ENCODE results near the gene CFAP45.

Gene CFAP45

DNA sequence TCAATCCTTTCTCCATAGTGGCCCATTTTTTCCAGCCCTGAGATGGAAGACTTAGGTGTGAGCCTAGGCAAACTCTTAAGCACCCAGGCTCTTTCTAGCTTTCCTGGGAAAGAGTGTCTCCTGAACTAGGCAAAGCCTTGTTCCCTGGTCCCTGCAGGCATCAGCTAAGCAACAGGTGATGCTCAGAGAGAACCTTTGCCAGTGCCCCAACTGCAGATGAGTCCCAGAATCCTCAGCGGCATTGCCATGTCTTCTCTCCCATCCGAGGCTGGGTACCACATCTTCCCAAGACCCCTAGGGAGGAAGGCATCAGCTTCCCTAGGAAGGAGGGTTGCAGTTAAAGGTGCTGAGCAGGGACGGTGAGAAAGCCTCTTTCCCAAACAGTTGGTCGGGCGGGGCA is 29.3 kb downstream of the CFAP45 start:
- DNase-seq, result no peak

DNA sequence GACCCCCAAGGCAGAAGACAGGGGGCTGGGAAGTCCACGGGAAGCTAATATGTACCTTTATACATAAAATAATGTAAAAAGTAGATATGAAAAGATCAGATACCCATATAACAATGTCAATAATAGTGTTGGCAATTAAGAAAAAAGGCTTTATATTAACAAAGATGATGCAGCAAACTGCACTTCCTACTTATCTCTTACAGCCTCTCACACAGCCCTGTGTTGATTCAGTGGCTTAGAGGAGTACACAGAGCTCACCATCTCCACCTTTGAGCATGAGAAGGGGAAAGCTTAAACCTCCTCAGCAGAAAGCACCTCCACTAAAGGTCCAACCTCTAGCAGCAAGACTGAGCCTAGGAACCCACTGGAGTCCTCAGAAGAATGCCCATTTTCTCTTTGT is 30.4 kb downstream of the CFAP45 start:
- no peak for DNase-seq

DNA sequence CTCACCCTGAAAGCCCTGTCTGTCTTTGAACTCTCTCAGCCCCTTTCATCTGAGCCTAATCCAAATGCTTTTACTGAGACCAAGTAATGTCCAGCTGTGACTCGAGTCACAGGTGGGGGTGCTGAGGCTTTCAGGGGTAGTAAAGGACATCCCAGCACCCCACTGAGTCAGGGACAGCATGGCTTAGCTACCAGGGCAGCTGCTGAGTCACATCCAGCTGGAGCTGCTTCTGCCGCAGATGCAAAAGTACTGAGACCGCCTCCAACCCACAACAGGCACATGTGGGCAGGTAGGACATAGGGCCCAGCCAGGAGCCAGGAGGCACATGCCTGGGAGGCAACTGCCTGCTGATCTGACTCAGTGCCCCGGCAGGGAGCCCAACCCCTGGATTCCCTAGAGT is 30.8 kb downstream of the CFAP45 start:
- peak; percentile 7 for DNase-seq

DNA sequence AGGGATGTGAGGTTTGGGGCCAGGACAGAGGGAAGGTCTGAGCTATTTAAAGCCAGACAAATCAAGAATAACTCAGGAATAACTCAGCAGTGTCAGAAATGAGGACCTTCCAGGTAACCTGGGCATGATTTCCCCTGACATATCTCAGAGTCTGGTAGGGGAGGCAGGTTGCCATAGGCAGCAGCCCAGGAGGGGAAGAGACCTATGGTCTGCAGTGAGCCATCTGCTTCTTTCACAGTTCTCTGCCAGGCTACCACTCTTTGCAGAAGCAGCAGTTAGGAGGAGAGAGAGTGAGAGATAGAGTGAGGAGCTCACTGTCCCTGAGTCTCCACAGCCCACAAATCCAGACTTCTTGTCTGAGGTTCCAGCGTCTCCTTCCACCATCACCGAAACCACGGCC is 31.2 kb downstream of the CFAP45 start:
- no peak for DNase-seq

DNA sequence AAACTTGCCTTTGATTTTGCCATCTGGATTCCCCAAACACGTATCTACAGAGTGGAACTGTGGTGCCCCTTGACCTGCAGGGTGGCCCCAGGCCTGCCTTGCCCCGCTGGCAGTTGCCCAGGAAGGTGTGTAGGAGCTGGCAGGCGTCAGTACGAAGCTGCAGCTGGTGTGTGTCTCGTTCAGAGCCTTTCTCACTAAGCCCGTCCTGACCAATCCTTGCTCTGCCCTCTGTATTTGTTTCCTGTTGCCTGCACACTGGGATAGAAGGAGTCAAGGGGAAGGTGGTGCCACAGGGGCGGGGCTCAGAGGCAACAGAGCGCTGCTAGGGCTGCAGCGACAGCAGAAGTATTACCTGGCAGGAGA is 32.3 kb downstream of the CFAP45 start:
- no peak for DNase-seq

DNA sequence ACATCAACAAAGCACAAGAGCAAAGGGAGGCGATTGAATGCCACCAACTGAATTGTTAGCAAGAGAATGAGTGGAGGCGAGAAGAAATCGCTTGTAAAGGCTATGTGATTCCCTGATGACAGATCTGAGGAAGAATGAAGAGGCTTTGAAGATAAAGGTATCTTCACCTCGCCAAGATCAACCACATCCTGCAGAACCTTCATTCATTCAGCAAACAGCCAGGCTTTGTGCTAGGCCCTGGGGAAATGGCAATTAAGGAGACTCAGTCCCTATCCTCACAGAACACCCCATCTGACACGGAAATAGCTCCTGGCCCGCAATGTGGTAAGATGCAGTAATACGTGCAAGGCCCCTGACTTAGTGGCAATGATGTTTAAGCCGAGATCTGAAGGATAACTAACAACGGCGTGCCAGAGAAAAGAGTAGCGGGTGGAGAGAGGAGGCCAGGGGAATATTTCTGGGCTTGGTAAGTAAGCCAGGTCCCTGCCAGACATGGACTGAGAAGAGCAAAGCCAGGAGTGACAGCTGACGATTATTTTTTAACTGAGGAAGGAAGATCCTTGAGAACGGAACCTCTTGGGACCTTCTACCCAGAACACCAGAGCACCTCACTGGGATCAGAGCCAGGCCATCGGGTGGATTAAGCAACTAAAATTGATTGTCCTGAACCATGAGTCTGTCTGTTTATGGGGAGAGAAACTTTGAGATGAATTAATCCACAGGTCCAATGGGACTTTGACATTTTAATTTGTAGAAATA is 32.9 kb downstream of the CFAP45 start:
- DNase-seq, result no peak

DNA sequence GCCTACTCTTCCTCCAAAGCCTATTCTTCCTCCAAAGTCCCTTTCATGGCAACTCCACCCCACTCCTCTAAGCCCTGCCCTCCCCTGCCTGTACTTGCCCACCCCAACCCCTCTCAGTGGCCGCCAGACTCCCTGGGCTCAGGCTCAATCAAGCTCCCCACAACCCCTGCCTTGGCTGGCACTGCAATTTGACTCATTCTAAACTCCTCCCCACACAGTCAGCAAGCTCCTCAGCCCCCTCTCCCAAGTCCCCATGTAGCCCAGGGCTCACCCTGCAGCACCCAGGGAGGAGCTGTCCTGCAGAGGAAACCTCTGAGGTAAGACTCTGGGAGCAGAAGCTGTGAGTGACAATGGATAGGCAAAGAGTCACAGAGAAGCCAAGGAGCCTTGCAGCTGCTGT is 33.9 kb downstream of the CFAP45 start:
- DNase-seq, result no peak

DNA sequence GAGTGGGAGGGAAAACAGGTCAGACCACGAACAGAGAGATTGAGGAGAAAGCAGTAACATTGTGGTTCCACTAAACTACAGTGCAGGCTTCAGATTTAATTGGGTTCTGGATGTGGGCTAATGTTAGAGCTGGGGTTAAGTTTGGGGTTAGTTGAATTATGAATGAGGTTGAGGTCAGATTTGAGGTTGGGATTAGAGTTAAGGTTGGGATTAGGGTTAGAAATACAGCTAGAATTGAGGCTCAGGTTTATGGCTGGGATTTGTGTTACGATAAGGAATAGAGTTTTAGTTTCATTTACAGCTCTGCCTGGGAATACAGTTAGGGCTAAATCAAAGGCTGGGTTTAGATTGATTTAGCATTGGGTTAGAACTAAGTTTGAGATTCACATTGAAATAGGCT is 35.7 kb downstream of the CFAP45 start:
- DNase-seq, result no peak

DNA sequence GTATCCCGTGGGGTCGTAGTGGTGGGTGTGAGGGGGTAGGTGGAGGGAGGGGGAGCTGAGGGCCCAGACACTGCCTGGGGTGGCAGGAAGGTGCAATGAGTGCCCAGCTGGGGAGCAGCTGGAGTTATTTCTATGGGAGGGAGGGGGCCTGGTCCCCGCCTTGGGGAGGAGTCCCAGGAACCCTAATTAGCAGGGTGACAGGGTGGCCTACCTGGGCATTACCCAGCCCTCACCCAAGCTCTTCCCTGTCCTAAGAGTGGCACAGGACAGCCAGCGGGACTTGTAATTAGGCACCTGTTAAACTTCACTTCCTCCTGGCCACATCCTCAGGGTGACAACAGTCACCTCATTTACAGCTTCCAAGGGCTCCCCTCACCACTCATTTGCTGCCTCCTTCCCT is 37.4 kb downstream of the CFAP45 start, which contains the start of gene VSIG8:
Gene VSIG8 (minus strand): TSS at position 101 of the 400 bp plus-strand sequence. CDS start 136 bp downstream, outside the sequence.
- no peak for DNase-seq

DNA sequence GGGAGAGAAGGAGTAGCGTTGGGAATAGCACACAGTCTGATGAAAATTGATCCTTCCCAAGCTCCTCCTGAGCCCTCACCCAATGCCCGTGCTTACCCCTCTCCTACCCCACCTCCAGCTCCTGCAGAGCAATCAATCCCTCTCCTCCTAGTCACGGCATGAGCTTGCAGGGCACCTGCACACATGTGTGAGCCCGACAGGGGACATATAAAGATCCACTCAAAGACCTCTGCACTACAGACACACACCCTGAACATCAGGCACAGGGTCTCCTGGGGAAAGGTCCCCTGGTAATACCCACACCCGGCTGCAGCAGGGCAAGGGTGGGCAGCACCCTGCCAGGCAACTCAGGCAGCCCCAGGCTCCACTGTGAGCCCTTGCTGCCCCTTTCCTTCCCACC is 37.9 kb downstream of the CFAP45 start:
- DNase-seq, result no peak

DNA sequence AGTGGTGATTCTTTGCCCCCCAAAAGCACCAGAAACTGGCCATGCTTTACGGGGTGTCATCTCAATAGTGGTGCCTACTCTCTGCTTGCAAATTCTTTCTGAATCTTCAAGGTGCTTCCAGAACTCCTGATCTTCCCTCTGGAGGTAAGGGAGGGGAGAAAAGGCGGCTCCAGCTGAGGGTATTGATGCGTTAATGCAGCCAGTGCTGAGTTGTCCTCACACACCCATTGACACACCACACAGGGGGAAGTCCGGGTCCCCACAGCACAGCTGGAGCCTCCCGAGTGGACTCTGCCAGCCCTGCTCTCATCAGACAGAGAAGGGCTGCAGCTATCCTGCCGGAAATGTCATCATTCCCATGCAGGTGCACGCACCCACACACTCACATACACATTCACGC is 38.7 kb downstream of the CFAP45 start:
- no peak for DNase-seq

DNA sequence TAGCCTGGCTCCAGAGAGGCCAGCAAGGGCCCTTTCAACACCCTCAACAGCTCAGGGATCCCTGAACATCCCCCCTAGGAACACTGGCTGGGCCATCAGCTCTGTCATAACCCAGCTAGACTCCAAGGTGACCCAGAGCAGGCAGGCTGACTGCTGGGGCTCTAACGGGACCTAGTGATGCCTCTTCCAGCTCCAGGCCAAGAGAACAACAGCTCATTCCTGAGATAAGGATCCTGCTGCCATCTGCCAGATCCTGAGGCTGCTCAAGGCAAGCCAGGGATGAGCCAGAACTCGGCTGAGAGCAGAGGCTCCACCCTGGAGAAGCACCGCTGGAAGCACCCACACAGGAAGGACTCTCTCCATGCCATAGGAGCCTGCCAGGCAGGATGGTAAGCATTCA is 39.5 kb downstream of the CFAP45 start:
- no peak for DNase-seq

DNA sequence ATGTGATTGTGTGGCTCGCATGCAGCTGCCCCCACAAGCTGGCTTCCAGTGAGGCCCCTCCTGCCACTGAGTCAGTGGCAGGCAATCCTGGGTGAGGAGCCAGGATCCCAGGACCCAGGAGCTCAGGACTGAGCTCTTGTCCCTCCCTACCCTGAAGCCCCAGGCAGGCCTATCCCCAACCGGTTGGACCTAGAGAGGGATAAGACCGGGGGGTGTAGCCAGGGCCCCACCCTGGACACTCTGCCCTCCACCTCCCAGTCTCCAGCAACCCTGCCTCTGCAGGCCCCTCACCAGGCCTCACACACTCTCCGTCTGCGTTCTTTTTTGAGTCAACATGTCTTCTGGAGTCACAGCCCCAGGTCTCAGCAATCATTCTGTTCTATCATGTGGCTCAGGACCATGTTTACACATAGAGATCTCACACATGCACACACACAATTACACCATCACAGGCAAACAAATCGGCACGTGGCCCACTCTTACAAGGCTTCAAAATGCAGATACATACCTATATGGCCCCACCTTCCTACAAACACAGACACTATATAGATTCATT is 40.1 kb downstream of the CFAP45 start:
- DNase-seq, result no peak

DNA sequence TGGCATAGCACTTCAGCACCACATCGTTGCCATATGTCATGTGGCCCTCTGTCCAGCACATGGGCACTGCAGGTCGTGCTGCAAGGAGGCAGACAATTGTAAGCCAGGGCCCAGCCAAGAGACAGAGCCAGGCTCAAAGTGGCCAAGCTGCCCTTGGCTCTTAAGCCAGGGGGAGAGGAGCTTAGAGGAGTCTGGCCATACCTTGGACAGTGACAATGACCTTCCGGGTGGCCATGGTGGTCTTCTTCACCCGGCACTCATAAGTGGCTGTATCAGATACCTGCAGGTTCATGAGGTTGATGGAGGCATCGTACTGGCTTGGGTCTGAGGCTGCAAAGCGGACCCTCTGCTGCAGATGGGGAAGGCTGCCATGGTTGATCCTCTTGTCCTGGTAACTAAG is 42.1 kb downstream of the CFAP45 start:
- no peak for DNase-seq

DNA sequence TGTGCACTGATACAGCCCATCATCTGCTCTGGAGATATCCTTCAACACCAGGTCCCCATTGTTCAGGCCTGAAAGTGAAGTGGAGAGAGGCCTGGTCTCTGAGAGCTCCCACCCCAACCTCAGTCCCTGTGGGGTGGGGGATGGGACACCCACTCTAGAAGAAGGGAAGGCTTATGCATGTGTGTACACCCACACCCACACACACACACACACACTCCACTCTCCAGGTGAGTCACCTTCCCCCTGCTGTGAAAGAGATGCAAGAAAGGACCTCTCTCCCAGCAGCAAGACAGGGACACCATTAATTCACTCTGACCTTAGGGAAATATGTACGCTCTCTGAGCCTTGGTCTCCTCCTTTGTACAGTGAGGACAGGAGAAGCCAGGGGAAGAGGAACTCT is 43.4 kb downstream of the CFAP45 start:
- no peak for DNase-seq

DNA sequence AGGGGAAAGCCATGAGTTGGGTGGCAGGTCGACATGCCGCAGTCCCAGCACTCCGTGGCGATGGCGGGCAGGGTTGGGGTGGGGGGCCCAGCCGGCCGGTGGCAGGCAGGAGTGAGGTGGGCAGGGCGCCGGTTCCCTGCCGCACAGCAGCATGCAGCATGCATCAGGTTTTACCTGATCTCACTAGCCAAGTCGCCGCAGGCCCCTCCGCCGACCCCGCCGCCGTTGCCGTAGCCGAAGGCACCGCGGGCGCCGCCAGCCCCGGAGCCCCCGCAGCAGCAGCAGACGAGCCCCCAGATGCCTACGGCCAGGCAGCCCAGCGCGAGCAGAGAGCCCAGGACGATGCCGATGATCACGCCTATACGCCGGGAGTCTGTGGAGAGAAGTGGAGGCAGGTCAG is 44.3 kb downstream of the CFAP45 start:
- DNase-seq, result no peak

DNA sequence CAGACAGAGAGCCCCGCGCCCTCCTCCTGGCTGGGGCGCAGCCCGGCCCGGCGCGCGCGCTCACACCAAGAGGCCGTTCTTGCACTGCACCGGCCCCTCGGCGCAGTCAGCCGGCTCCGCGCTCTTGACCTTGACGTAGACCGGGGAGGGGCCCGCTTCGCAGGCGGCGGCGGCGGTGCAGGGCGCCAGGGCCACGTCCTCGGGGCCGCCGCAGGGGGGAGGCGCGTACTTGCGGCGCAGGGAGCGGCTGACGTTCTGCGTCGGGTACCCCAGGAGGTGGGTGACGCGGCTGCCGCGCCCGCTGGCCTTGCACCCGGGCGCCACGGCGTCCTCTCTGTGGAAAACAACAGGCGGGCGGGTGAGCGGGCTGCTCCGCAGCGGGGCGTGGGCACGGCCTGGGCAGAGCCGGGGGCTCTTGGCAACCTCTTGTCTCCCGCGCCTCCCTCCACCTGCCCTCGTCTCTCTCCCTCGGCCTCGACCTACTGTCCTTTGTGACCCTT is 45.2 kb downstream of the CFAP45 start:
- peak; percentile 75 for DNase-seq

DNA sequence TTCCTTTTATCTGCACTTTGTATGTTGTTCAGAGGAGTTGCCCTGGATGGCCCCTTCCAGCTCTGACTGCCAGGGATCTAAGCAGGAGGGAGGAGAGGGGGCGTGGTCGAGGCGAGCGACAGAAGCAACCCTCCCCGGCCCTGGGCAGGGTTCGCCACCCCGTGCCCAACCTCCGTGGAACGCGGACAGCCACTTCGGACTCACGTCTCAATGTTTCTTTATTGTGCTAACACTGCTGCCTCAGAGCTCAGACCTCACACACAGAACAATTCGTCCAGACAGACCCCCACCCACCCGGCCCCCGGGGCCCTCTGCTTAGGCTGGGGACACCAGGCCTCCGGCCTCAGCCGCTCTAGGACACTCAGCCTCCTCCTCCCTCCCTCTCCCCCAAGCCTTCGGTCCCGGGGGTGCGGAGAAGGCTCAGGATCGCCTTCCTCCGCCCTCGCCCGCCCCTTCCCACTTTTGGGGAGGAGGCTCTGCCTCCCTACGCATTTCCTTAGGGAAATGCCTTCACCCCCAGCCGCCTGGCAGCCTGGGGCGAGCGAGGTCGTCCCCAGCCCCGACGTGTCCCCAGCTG is 45.8 kb downstream of the CFAP45 start:
- DNase-seq, result peak; percentile 18

DNA sequence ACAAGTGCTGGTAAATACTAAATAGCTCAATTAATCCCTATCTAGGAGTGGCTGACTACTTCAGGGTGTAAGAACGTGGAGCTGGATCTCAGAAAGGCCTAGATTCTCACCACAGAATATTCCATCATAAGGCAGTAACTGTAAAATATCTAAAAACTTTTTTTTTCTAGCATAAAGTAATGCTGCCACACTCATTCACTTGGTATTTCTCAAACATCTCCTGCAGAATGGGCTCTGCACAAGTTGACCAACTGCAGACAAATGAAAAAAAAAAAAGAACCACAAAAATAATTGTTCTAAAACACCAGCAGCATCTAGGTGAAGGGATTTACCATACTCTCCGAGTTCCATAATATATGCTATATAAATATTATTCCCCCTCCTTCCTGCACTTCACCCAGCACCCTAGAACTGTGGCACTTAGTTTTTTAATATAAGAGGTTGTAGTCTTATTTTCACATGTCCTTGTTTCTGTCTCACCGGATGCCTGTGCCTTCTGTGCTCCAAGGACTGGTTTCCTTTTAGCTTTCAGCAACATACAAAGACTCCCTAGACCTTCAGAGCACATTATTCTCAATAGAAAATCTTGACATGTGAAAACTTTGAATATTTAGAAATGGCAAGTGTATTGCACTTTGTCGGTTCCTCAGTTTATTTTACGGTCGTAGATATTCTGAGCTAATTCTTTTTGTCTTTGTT is 46.4 kb downstream of the CFAP45 start:
- no peak for DNase-seq

DNA sequence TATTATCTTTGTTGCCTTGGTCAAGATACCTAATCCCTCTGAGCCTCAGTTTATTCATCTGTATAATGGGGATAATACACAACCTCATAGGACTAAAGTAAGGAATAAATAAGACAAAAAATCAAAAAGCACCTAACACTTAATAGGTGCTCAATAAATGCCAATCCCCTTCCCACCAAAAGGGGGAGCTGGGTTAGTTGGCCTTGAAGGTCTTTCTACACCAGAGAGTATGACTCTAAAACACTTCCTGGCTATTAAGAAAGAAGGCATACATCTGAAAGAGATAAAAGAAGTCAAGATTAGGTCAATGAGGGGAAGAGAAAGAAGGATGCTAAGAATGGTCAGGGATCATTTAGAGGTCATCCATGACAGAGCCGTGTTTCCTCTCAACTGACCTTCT is 48.6 kb downstream of the CFAP45 start:
- DNase-seq, result no peak

DNA sequence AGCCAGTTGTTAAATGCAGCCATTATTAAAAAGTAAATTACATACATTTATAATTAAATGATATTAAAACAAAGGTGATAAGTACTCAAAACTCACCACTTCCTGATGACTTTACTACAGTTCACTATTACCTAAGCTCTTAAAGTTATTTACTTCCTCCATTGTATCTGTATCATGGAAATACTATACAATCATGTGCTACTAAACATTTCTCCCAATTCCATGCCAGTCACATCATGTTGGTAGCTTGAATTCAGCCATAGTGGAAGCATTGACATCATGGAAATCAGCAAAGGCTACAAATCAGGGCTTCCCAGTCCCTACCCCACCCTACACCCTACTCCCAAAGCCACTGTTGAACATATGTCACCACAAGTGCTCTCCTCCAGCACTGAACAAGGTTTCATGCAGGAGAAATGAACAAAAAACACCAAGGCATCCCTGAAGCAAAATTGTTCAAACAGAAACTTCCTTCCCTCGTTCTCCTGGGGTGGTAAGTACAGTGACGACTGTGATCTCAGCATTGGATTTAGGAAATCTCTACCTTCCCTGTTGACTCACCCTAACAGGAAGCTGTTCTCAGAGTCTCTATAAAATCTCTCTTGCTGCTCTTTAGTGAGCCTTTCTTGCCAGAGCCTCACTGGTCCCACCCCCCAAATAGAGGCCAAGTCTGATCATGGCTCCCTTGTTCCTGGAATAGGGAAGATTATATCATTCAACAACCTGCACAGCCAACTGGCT is 50.2 kb downstream of the CFAP45 start:
- DNase-seq, result no peak

DNA sequence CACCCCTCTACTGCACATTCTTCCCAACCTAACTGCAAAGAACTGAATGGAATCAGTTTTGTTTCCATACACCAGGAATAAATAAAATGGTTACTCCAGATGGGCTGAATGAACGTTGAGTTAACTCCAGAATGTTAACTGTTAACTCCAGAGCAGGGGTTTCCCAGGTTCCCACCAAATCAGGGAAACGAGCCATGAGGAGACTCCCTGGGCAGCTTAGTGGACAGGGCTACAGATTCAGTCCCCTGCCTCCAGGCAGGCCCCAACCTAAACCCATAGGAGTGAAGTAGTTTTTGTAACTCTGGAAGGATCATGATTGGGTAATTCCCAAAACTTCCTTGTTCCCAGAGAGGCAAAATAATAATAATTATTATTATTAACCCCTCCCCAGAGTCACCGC is 51.6 kb downstream of the CFAP45 start:
- no peak for DNase-seq

DNA sequence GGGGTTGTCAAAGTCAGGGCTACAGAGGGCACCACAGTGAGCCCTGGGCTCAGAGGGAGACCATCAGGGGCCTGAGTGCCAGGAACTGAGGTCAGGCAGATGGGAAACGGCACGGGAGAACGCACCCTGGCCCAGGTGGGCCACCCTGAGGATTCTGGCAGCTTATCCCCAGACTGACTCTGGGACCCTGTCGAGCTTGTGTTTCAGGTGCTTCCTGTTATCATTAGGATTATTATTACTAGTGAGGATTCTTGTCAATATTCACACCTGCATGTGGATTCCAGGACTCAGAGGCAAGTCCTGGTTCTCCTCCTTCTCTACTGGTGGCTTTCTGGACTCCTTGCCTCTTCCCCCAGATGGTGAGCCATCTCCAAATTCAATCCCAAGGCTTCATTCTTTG is 52.7 kb downstream of the CFAP45 start:
- DNase-seq, result no peak
